Right atrium auricular region (tissue), 2 donors: ENCODE data around the gene COL6A1. TPM values are rescaled to one million over a fixed set of nuclear protein-coding genes. Genes with fewer than 3 reads are reported as not detected.
A peak's percentile ranks its signal among the peaks of the same experiment; 100 is the strongest.

Experiments
- DNase-seq: peaks from one replicate; pipeline ENCODE4 v3.0.0-alpha.2; 2019; ENCODE audit warnings: low spot score
- H3K27ac ChIP-seq, 2 donors: fragments of 200-600 bp; sonication (generic); 1 replicate in 1 of 2; 2 replicates in 1 of 2; pipeline ENCODE4 v1.5.1; 2016 to 2019
- H3K27me3 ChIP-seq, 2 donors: fragments of 200-600 bp; sonication (generic); one replicate each; pipeline versions ENCODE4 v1.5.1 to v1.6.0; 2017 to 2019
- H3K36me3 ChIP-seq: fragments of 200-600 bp; sonication (generic); one replicate; pipeline ENCODE4 v1.5.1; 2016
- H3K4me1 ChIP-seq, 2 donors: fragments of 200-600 bp; sonication (generic); one replicate each; pipeline versions ENCODE4 v1.5.1 to v1.6.0; 2017 to 2019
- H3K4me3 ChIP-seq, 2 donors: fragments of 200-600 bp; sonication (generic); 1 replicate in 1 of 2; 2 replicates in 1 of 2; pipeline ENCODE4 v1.5.1; 2017 to 2019; ENCODE audit warnings: mild to moderate bottlenecking in 1 of 2, moderate library complexity in 1 of 2
- H3K9me3 ChIP-seq, 2 donors: fragments of 200-600 bp; sonication (generic); one replicate each; pipeline ENCODE4 v1.5.1; 2019
- CTCF ChIP-seq, 2 donors: fragments of 200-600 bp; sonication (generic); IDR thresholded peaks; one replicate each; pipeline ENCODE4 v1.5.1; 2019; ENCODE audit warnings: antibody characterized with exemption in 2 of 2
- total RNA-seq, 2 donors: library from RNA; depleted of rRNA; stranded (reverse); fragments of >200 nt; gene quantifications; one replicate each; pipeline ENCODE4 v1.1.0, GENCODE V29; 2016

COL6A1 gene
- total RNA-seq, 2 donors from 2014 or later = 201 to 278 TPM

DNA sequence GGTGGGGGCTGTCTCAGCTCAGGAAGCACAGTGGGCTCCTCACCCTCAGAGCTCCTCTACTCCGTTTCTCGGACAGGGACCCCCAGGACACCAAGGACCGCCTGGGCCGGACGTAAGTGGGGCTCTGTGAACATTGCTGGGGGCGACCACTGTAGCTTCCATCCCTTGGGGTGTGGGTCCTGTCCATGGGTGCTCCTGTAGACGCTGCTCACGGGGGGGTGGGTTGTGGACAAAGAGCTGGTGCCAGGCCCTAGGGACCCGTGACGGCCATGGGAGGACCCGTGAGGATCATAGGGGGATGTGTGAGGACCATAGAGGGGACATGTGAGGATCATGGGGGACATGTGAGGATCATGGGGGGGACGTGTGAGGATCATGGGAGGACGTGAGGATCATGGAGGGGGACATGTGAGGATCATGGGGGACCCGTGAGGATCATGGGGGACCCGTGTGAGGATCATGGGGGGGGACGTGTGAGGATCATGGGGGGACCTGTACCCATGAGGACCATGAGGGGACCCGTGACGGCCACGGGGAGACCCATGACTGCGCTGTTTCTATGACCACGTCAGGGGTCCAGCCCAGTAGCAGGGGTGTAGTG lies 18.1 kb downstream of the COL6A1 start:
- Histone ChIP-seq H3K36me3 (peaks cover 83% of the 10 kb centered on the region), H3K4me1 (no peaks in the 10 kb centered on the region), H3K9me3 (no peaks in the 10 kb centered on the region), H3K27ac (no peak overlapping the region), H3K4me3 (no peak overlapping the region), H3K27me3 (no peaks in the 10 kb centered on the region)
- no peak for TF ChIP-seq CTCF (IDR thresholded peaks at IDR 0.05)
- DNase-seq = no peak

- Histone ChIP-seq H3K9me3 (no peaks in the 10 kb centered on the region), H3K4me3 (no peak overlapping the region), H3K27ac (peak overlapping the region in 1 of 2 donors; percentile 29), H3K36me3 (peaks cover 77% of the 10 kb centered on the region), H3K4me1 (no peaks in the 10 kb centered on the region), H3K27me3 (no peaks in the 10 kb centered on the region)
- peak; percentile 57 for DNase-seq
- TF ChIP-seq CTCF (IDR thresholded peaks at IDR 0.05) = no peak
Observed at GRCh38 chr21:46000182-46000730, 18.7 kb downstream of the COL6A1 start.

- no peaks in the 10 kb centered on the region for H3K27me3 ChIP-seq
- H3K4me1 ChIP-seq = no peaks in the 10 kb centered on the region
- no peak overlapping the region for H3K4me3 ChIP-seq
- no peak overlapping the region for H3K27ac ChIP-seq
- H3K36me3 ChIP-seq = peaks cover 76% of the 10 kb centered on the region
- H3K9me3 ChIP-seq = no peaks in the 10 kb centered on the region
- peak; percentile 56 for DNase-seq
- TF ChIP-seq CTCF (IDR thresholded peaks at IDR 0.05) = no peak
Observed at GRCh38 chr21:46000731-46001641, 19.4 kb downstream of the COL6A1 start.

DNA sequence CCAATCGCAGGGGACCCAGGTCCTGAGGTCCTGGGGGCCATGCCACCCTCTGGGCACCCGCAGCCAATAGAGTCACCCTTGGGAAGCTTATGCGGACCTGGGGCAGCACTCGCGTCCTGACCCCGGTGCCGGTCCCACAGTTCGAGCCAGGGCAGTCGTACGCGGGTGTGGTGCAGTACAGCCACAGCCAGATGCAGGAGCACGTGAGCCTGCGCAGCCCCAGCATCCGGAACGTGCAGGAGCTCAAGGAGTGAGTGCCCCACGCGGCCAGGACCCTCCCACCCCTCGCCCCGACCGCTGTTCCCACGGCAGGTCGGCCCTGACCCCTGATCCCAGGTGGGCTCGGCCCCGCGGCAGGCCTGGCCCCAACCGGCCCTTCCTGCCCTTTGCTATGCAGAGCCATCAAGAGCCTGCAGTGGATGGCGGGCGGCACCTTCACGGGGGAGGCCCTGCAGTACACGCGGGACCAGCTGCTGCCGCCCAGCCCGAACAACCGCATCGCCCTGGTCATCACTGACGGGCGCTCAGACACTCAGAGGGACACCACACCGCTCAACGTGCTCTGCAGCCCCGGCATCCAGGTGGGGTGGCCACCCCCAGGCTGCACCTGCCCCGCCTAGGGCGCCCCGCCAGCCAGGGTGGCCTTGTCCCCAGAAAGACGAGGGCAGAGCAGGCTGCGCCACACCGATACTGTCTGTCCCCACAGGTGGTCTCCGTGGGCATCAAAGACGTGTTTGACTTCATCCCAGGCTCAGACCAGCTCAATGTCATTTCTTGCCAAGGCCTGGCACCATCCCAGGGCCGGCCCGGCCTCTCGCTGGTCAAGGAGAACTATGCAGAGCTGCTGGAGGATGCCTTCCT lies 20.5 kb downstream of the COL6A1 start:
- Histone ChIP-seq H3K36me3 (peaks cover 68% of the 10 kb centered on the region), H3K27me3 (no peaks in the 10 kb centered on the region), H3K27ac (no peak overlapping the region), H3K9me3 (no peaks in the 10 kb centered on the region), H3K4me3 (no peak overlapping the region), H3K4me1 (no peaks in the 10 kb centered on the region)
- peak; percentile 57 for DNase-seq
- no peak for TF ChIP-seq CTCF (IDR thresholded peaks at IDR 0.05)

DNA sequence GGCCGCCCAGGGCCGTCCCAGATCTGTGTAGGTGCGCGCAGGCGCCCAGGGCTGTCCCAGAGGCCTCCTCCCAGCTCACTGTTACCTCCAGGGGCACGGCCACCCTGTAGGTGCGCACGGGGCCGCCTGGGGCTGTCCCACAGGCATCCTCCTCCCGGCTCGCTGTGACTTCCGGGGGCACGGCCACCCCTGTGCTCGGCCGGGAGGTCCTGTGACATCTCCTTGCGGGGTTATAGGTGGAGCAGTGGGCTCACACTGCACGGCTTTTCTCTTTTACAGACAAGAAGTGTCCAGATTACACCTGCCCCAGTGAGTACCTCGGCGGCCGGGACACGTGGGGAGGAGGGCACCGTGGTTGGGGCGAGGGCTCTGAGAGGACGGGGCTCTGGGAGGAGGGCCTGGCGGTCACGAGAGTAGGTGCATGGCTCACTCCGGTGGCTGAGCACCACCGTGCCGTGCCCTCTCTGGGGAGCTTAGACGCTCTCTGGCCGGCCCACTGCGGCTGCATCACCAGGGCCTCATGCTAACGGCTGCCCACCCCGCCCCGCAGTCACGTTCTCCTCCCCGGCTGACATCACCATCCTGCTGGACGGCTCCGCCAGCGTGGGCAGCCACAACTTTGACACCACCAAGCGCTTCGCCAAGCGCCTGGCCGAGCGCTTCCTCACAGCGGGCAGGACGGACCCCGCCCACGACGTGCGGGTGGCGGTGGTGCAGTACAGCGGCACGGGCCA lies 21.4 kb downstream of the COL6A1 start:
- no peak overlapping the region for H3K27ac ChIP-seq
- no peak overlapping the region for H3K4me3 ChIP-seq
- H3K4me1 ChIP-seq = no peaks in the 10 kb centered on the region
- H3K36me3 ChIP-seq = peaks cover 58% of the 10 kb centered on the region
- H3K27me3 ChIP-seq = no peaks in the 10 kb centered on the region
- no peaks in the 10 kb centered on the region for H3K9me3 ChIP-seq
- TF ChIP-seq CTCF (IDR thresholded peaks at IDR 0.05) = no peak
- peak; percentile 57 for DNase-seq
